ENCODE measurements around the gene CCDC134. TPM values are rescaled to one million over a fixed set of nuclear protein-coding genes. Genes with fewer than 3 reads are reported as not detected.

CCDC134 gene
- total and polyA plus RNA-seq, 2 of the 8 experiments (the other 6 are each of a cell fraction or from before 2014, with no cell fraction given), result 7.7 to 20.0 TPM

- H3K9ac ChIP-seq (replicated peaks in 1 of 4; ENCODE audit: extremely low read depth in 1 of 4, low read depth in 3 of 4, low read length in 3 of 4), result no peak overlapping the region
- no peak overlapping the region for H2BK20ac ChIP-seq (ENCODE audit: low read length)
- H2BK12ac ChIP-seq (ENCODE audit: low read depth, low read length), result no peak overlapping the region
- peaks cover 11 to 35% (median 26%) of the 10 kb centered on the region in 4 experiments for H3K4me1 ChIP-seq (replicated peaks in 1 of 4; ENCODE audit: control insufficient read depth in 3 of 4, insufficient read depth in 4 of 4, low read length in 3 of 4)
- H2AFZ ChIP-seq (ENCODE audit: low read length), result no peak overlapping the region
- no peak overlapping the region for H2AK5ac ChIP-seq (ENCODE audit: low read depth, low read length)
- H3K27ac ChIP-seq (ENCODE audit: low read depth, low read length), result no peak overlapping the region
- no peaks in the 10 kb centered on the region for H3K27me3 ChIP-seq (replicated peaks in 1 of 4; ENCODE audit: control insufficient read depth in 3 of 4, extremely low read depth in 1 of 4, insufficient read depth in 3 of 4, low read length in 3 of 4)
- no peak overlapping the region for H3K4ac ChIP-seq (replicated peaks; ENCODE audit: insufficient read length, low read depth, low read length)
- peaks cover 32 to 93% of the 10 kb centered on the region in 2 experiments for H3K79me2 ChIP-seq (ENCODE audit: control insufficient read depth in 1 of 2, insufficient read depth in 2 of 2, low read length in 2 of 2)
- H2BK120ac ChIP-seq (replicated peaks; ENCODE audit: low read depth, low read length), result no peak overlapping the region
- H2BK5ac ChIP-seq (ENCODE audit: low read depth, low read length), result no peak overlapping the region
- no peaks in the 10 kb centered on the region for H3K9me3 ChIP-seq (ENCODE audit: insufficient read depth in 2 of 2, low read depth in 1 of 2, low read length in 1 of 2)
- CTCF ChIA-PET (ENCODE audit: partially characterized antibody), result interaction anchor here (1.0 kb wide), 1 partner anchor 9 kb away, joined by 3 read pairs; no protein-coding TSS in a partner anchor
- H4K8ac ChIP-seq (ENCODE audit: extremely low read depth, insufficient read depth, low read length), result no peak overlapping the region
- no peak overlapping the region for H4K5ac ChIP-seq (ENCODE audit: insufficient read length, low read depth, low read length)
- H3K23me2 ChIP-seq (ENCODE audit: low read depth, low read length), result no peaks in the 10 kb centered on the region
- no peak overlapping the region for H3K14ac ChIP-seq (ENCODE audit: insufficient read length)
- FAIRE-seq (no peak), DNase-seq (ENCODE audit: low read depth in 1 of 2, low spot score in 2 of 2) (no peak)
- no peak overlapping the region; the same call in 1 of the 2 replicates for H3K18ac ChIP-seq (ENCODE audit: extremely low read depth, low read length)
- no peak overlapping the region for H3K23ac ChIP-seq (ENCODE audit: insufficient read length)
- no peak overlapping the region; the same call in 1 of the 2 replicates for H2BK15ac ChIP-seq (ENCODE audit: low read length)
- peaks cover 16% of the 10 kb centered on the region for H3K79me1 ChIP-seq (ENCODE audit: low read depth, low read length)
- no peak overlapping the region for H3K4me3 ChIP-seq (ENCODE audit: extremely low read depth in 1 of 4, insufficient read depth in 2 of 4, low read depth in 3 of 4, low read length in 4 of 4)
- POLR2A ChIA-PET (ENCODE audit: partially characterized antibody), result no interaction called here
- H4K20me1 ChIP-seq (replicated peaks in 1 of 2; ENCODE audit: control insufficient read depth in 1 of 2, insufficient read depth in 2 of 2, low read length in 2 of 2), result peaks cover 14 to 30% of the 10 kb centered on the region in 2 experiments
- H3K4me2 ChIP-seq (ENCODE audit: insufficient read depth in 1 of 2, low read depth in 2 of 2, low read length in 2 of 2), result no peak overlapping the region
- H3K56ac ChIP-seq (replicated peaks; ENCODE audit: insufficient read length, low read depth, low read length), result no peak overlapping the region
- no peak overlapping the region for H4K91ac ChIP-seq (replicated peaks; ENCODE audit: insufficient read length, low read length)
- peaks cover 0 to 4% (median 0%) of the 10 kb centered on the region in 4 experiments; a peak in 2 of 8 replicates for H3K36me3 ChIP-seq (ENCODE audit: control insufficient read depth in 2 of 4, insufficient read depth in 4 of 4, low read length in 3 of 4)
- WGBS, 2 experiments (ENCODE audit: extremely low coverage in 1 of 2, insufficient coverage in 1 of 2, insufficient read length in 1 of 2, insufficient replicate concordance in 2 of 2, low coverage in 1 of 2, low lambda C conversion rate in 2 of 2, missing lambda C conversion rate in 1 of 2), result 83% methylated on average over 5 of the region's 5 CpGs; no CpG with 5 or more reads in 1 of the 2 experiments
- no peak for TF ChIP-seq ATF2 (IDR thresholded peaks at IDR 0.05; ENCODE audit: low read length)
- no peak for TF ChIP-seq ASH2L (IDR thresholded peaks at IDR 0.05; ENCODE audit: low read length)
Measured at GRCh38 chr22:41848468-41848867, 48.0 kb downstream of the CCDC134 start.

Measured in H1 (cell line).